ENCODE data around the gene PSMG3.

PSMG3 gene

GRCh38 chr7:1557006-1557405 is 12.8 kb downstream of the PSMG3 start:
- peak; percentile 1 for DNase-seq

DNA sequence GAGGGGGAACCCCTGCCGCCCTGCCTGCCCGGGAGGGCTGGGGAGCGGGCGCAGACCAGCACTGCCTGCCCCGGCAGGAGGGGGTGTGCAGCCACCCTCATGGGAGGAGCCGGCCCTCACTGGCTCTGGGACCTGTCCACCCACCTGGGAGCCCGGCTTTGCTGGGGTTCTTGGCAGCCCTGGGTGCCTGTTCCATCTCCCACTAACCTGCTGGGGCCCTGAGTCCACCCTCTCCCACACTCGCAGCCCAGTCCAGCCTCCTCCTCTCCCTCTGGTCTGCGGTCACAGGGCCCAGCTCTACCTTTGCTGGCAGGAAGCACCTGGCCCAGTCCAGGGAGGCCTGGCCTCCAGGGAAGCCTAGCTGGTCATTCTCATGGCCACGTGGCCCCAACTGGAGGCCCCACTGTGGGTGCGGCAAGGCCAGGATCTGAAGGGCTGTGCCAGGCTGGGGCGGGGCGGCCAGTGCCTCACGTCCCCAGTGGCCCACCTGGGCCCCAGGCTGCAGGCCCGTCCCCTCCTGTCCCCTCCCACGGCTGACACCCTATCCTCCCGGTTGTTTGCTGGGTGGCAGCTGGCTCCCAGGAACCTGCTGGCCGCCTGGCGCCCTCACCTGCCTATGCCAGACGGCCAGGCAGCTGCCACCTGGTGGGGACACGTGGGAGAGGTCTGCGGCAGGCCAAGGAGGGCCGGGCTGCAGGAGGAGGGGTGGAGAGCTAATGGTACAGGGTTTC is 13.9 kb downstream of the PSMG3 start, which contains the start of gene TMEM184A:
Gene TMEM184A (minus strand): TSS at position 393 of the 731 bp plus-strand sequence. CDS start 721 bp downstream, outside the sequence.
- DNase-seq: peak; percentile 87

GRCh38 chr7:1555046-1555812 is 14.6 kb downstream of the PSMG3 start:
- peak; percentile 94 for DNase-seq

DNA sequence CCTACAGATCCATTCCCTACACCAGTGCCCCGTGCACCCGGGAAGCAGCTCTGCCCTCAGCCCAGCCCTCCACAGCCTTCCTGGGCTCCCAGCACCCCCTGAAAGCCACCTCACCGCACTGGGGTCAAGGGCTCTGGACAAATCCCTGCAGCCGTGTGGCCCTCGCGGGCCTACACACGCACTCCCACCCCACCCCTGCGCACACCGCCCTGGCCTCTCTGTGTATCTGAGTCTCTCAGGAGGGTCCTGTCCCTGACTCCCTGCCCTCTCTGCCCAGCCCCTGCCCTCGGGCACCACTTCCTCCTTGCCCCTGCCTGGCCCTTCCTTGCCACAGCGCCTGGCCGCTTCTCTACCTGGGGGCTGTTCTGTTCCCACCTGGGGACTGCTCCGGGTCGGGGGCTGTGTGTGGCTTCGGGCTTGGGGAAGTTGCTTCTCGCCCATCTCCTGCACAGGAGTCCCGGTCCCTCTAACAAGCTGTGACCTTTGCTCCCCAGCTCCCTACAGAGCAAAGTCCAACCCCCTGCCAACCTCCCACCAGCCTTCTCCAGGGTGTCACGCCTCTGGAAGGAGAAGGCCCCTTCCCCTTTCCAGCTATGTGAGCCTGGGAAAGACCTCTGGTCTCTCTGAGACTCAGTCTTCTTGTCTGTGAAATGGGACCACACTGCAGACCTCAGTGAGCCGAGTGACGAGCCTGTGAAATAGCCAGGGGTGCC is 15.3 kb downstream of the PSMG3 start:
- DNase-seq: no peak

DNA sequence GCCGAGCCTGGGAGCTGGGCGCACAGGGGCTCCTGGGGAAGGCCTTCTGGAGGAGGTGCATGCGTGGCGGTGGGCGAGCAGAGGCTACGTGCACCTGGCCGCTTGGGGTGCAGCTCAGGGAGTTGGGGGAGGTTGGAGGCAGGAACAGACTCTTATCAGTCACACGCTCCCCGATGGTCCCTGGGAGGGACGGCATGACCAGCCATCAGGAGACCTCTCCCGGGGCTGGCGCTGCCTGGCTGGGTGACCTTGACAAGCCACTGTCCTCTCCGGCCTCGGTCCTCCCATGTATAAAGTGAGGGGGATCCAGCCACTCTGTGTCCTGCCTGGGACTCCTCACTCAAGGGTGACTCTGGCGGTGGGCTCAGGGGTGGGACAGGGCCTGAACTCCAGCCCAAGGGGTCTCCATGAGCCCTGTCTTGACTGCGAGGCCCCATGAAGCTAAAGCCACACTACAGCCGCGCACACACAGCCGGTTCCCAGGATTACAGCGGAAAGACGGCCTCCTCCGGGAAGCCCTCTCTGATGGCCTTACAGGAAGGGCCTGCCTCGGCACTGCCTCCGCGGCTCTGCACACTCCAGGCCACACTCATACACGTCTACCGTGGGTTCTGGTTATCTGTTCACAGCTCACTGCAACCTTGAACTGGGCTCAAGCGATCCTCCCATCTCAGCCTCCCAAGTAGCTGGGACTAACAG is 16.2 kb downstream of the PSMG3 start:
- DNase-seq: no peak

GRCh38 chr7:1552200-1552599 is 17.6 kb downstream of the PSMG3 start:
- DNase-seq: no peak

GRCh38 chr7:1550846-1551155 is 19.0 kb downstream of the PSMG3 start:
- no peak for DNase-seq

GRCh38 chr7:1550005-1550845 is 19.6 kb downstream of the PSMG3 start:
- no peak for DNase-seq

DNA sequence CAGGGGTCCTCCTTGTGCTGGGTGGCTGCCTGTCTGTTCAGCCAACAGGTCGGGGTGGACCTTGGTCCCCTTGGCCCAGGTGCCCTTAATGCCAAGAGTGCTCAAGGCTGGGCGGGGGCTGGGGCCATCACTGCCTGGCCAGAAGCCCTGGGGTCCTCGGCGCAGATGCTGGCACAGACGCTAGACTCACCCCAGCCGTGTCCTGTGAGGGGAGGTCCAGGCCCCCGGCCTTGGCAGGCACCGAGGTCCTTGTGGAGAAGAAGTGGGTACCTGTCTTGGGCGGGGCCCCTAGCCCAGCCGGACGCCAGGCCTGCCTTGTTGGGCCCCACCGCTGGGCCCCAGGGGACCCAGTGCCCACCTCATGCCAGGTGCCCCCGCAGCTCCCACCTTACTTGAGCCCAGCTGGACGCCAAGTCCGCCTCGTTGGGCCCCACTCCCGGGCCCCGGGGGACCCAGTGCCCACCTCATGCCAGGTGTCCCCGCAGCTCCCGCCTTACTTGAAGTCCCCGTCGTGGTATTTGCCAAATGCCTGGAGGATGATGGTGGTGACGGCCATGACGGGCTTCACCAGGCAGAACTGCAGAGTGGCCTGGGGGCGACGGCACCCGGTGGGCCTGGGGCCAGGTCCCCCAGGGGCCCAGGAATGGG is 20.4 kb downstream of the PSMG3 start:
- no peak for DNase-seq

GRCh38 chr7:1548944-1549343 is 20.9 kb downstream of the PSMG3 start:
- DNase-seq: no peak

DNA sequence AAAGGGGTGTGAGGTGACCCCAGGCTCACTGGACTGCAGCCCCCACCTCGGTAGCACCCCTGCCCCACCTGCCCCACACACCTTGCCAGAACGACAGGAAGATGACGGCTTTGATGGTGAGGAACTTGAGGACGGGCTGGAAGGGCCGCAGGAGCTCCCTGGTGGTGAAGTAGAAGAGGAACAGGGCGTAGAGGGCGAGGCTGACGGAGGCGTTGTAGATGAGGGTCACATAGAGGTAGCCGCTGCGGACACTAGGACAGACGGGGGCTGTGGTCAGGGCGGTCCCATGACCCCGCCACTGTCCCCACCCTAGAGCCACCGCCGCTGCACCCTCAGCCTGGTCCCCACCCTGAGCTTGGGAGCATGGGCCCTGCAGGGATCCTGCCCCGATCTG is 21.4 kb downstream of the PSMG3 start:
- peak; percentile 78 for DNase-seq

- no peak for DNase-seq
Observed at GRCh38 chr7:1547777-1548437, 21.9 kb downstream of the PSMG3 start.

DNA sequence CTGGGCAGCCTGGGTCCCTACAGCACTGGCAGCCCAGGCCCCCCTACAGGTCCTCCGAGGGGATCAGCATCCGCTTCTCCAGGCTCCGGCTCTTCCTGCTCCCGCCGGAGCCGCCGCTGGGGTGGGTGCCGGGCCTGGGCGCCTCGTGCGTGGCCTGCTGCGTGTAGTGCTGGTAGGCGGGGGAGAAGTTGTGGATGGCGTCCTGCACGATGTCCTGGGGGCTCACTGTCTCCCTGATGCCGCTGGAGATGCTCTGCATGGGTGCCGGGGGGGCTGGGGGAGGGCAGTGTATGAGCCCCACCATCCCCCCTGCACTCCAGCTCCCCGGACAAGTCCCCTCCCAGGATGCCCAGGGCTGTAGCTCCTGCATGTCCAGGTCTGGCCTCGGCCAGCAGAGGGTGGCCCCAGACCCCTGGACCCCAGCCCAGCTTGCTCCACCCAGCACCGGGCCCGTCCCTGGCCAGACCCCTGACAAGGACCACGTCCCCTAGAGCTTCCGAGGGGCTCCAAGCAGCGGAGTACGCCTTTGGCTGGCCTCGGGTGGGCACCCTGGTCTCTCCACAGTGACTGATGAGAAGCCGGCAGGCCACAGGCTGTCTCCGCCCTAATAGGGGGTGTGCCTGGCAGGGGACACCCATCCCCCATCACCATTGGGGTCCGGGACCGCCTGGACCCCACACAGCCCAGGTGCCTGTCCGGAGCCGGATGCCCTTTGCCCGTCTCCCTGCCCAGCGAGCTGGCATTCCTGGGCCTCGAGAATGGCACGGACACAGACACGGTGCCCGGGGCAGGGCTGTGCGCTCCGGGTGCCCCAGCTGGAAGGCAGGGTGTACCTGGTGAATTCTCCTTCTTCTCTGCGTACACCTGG is 22.7 kb downstream of the PSMG3 start:
- DNase-seq: no peak

GRCh38 chr7:1546274-1546908 is 23.4 kb downstream of the PSMG3 start:
- DNase-seq: no peak

DNA sequence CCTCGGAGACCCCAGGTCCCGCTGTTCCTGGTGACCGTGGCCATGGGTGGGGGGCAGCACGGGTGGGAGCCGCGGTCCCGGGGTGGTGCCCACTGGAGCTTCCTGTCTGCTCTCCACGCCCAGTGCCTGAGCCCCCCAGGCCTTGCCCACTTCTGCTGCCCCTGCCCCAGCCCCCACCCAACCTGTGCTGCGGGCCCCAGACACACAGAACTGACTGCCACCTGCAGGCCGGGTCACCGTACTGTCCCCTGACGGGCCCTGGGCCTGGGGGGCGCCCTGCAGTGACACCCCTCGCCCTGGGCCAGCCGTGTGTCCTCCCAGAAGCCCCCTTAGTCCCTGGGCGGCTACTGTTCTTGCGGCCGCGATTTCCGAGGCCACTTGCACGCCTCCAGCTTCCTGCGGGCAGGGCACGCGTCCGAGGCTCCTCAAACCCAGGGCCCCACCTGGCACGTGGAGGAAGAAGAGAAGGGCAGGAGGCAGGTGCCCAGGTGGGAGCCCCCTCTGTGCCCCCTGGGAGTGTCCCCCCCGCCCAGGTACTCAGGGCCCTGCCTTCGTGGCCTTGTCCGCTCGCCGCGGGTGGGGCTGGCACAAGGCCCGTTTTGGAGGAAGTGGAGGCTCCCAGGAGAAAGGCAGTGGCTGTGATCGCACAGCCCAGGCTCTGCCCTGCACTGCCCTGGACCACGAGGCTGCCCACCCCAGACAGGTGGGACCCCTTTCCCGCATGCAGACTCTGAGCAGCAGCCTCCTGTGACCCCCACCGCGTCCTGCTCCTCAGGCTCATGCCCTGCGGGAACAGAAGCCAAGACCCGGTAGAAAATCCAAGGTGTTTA is 24.2 kb downstream of the PSMG3 start:
- DNase-seq: no peak

DNA sequence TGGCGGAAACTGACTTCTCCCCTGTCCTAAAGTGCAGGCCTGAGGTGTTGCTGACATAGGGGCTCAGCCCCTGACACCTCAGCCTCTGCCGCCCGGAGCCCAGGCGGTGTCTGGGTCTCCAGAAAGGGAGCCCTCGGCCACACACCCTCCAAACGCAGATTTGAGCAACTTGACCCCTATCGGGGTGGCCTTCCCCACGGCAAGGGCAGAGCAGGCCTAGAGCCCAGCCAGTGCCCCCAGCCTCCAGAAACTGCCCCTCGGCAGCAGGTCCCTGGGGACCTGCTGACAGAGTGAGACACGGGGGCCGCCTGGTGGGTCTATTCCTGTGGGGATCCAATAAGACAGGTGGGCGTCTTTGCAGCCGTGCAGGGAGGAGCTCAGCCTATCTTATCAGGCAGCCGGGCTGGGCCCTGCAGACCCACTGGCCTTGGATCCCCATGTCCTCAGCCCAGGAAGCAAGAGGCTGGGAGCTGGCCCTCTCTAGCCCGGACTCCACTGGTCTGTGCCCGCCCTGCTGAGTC is 24.9 kb downstream of the PSMG3 start:
- no peak for DNase-seq

GRCh38 chr7:1544178-1544895 is 25.5 kb downstream of the PSMG3 start:
- no peak for DNase-seq

DNA sequence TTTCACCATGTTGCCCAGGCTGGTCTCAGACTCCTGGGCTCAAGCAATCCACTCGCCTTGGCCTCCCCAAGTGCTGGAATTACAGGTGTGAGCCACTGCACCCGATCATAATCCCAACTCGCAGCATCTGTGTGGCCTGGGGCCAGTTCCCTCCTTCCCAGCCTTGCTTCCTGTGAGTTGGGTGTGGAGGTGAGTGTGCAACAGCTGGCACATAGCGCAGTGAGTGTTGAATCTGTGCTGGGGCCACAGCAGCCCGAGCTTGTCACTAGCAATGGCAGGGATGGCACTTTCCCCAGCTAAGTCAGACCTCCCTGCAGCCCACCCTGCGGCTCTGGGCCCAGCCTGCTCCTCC is 26.0 kb downstream of the PSMG3 start:
- no peak for DNase-seq
